Neural progenitor cell (in vitro differentiated cells): ENCODE data around the gene ATXN10. TPM values are rescaled to one million over a fixed set of nuclear protein-coding genes. Genes with fewer than 3 reads are reported as not detected.

Experiments used
- DNase-seq: peaks from one replicate; pipeline ENCODE4 v3.0.0-alpha.2; 2016; ENCODE audit warnings: low spot score
- H2AFZ ChIP-seq: fragments of 200-600 bp; sonication (generic); replicated peaks from 2 replicates; pipeline ENCODE4 v1.6.1; 2016; ENCODE audit warnings: antibody characterized with exemption
- H3F3A ChIP-seq: fragments of 200-600 bp; sonication (generic); 2 replicates; pipeline ENCODE4 v1.6.1; 2016; ENCODE audit warnings: antibody characterized with exemption, low read depth
- H3K27ac ChIP-seq: fragments of 200-600 bp; sonication (generic); 2 replicates; pipeline ENCODE4 v1.5.1; 2016; ENCODE audit warnings: mild to moderate bottlenecking
- H3K27me3 ChIP-seq: fragments of 200-600 bp; sonication (generic); 2 replicates; pipeline ENCODE4 v1.6.1; 2016; ENCODE audit warnings: mild to moderate bottlenecking, moderate library complexity
- H3K36me3 ChIP-seq: fragments of 200-600 bp; sonication (generic); 2 replicates; pipeline ENCODE4 v1.5.1; 2016
- H3K4me1 ChIP-seq: fragments of 200-600 bp; sonication (generic); 2 replicates; pipeline ENCODE4 v1.6.1; 2016; ENCODE audit warnings: mixed run types
- H3K4me2 ChIP-seq: fragments of 200-600 bp; sonication (generic); 2 replicates; pipeline ENCODE4 v1.6.1; 2016
- H3K4me3 ChIP-seq: fragments of 200-600 bp; sonication (generic); 2 replicates; pipeline ENCODE4 v1.5.1; 2016
- H3K79me2 ChIP-seq: fragments of 200-600 bp; sonication (generic); 2 replicates; pipeline ENCODE4 v1.6.1; 2016; ENCODE audit warnings: low read depth
- H3K9ac ChIP-seq: fragments of 200-600 bp; sonication (generic); 2 replicates; pipeline ENCODE4 v1.6.1; 2016
- H3K9me3 ChIP-seq: fragments of 200-600 bp; sonication (generic); 2 replicates; pipeline ENCODE4 v1.5.1; 2016; ENCODE audit warnings: low read depth
- H4K20me1 ChIP-seq: fragments of 200-600 bp; sonication (generic); 2 replicates; pipeline ENCODE4 v1.6.1; 2016; ENCODE audit warnings: low read depth
- H3K27ac Mint-ChIP-seq: 3 replicates; pipeline ENCODE4 v1.8.0; 2021; ENCODE audit warnings: mixed read lengths
- H3K27me3 Mint-ChIP-seq: 2 replicates; pipeline ENCODE4 v1.8.0; 2022; ENCODE audit warnings: low read depth, mild to moderate bottlenecking, inconsistent platforms, moderate library complexity, mixed read lengths; ENCODE audit not compliant: insufficient read depth
- H3K36me3 Mint-ChIP-seq: 3 replicates; pipeline ENCODE4 v1.8.0; 2021; ENCODE audit warnings: mixed read lengths
- H3K4me1 Mint-ChIP-seq: 3 replicates; pipeline ENCODE4 v1.8.0; 2021; ENCODE audit warnings: mixed read lengths
- H3K4me3 Mint-ChIP-seq: 3 replicates; pipeline ENCODE4 v1.8.0; 2021; ENCODE audit warnings: mild to moderate bottlenecking, moderate library complexity, mixed read lengths
- H3K9me3 Mint-ChIP-seq: 3 replicates; pipeline ENCODE4 v1.8.0; 2020; ENCODE audit warnings: mixed read lengths
- EZH2 ChIP-seq: fragments of 200-600 bp; sonication (generic); IDR thresholded peaks from 2 replicates; pipeline ENCODE4 v1.6.1; 2017; ENCODE audit warnings: antibody characterized with exemption, mild to moderate bottlenecking, moderate library complexity
- EZH2phosphoT487 ChIP-seq: fragments of 200-600 bp; sonication (generic); IDR thresholded peaks from 2 replicates; pipeline ENCODE4 v1.6.1; 2017; ENCODE audit warnings: antibody characterized with exemption
- total RNA-seq: library from RNA; depleted of rRNA; stranded (reverse); fragments of >200 nt; gene quantifications from 2 replicates; pipeline ENCODE4 v1.2.3, GENCODE V29; 2015; ENCODE audit warnings: low replicate concordance
- TF ChIP-seq, protein P1 (sequence below): fragments of 200-600 bp; sonication (generic); IDR thresholded peaks from 2 replicates; pipeline ENCODE4 v1.5.1; 2017; ENCODE audit warnings: antibody characterized with exemption, mild to moderate bottlenecking

The ATXN10 gene
- total RNA-seq, 1 donor from 2014 or later = 168 TPM

DNA sequence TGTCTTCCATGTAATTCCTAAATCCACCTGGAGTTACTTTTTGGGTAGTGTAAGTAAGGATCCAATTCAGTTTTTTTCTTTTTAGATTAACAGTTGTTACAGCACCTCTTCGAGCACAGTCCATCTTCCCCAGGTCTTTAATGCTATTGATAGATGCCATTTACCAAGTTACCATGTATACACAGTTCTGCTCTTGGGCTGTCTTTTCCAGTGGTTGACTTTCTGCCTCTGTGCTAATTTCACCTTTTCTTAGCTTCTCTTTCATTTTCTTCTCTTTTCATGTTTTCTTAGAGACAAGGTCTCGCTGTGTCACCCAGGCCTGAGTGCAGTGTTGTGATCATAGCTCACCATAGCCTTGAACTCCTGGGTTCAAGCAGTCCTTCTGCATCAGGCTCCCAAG lies 12.0 kb downstream of the ATXN10 start:
- H3K27ac Mint-ChIP-seq = no peak overlapping the region
- H3K4me1 Mint-ChIP-seq = peaks cover 10% of the 10 kb centered on the region
- H4K20me1 ChIP-seq = peaks cover 100% of the 10 kb centered on the region
- TF ChIP-seq EZH2phosphoT487 (no peak), EZH2 (no peak)
- no peaks in the 10 kb centered on the region for H3K27me3 ChIP-seq
- H3K4me1 ChIP-seq = no peaks in the 10 kb centered on the region
- no peak overlapping the region for H3K4me3 Mint-ChIP-seq
- H3F3A ChIP-seq = no peaks in the 10 kb centered on the region
- no peak overlapping the region for H2AFZ ChIP-seq
- H3K9me3 Mint-ChIP-seq = no peaks in the 10 kb centered on the region
- H3K79me2 ChIP-seq = peaks cover 100% of the 10 kb centered on the region
- H3K36me3 Mint-ChIP-seq = peaks cover 3% of the 10 kb centered on the region
- no peaks in the 10 kb centered on the region for H3K9me3 ChIP-seq
- no peak overlapping the region for H3K4me3 ChIP-seq
- no peak overlapping the region for H3K27ac ChIP-seq
- H3K9ac ChIP-seq = no peak overlapping the region
- H3K4me2 ChIP-seq = no peak overlapping the region
- no peaks in the 10 kb centered on the region for H3K36me3 ChIP-seq
- no peaks in the 10 kb centered on the region for H3K27me3 Mint-ChIP-seq
- no peak for DNase-seq

DNA sequence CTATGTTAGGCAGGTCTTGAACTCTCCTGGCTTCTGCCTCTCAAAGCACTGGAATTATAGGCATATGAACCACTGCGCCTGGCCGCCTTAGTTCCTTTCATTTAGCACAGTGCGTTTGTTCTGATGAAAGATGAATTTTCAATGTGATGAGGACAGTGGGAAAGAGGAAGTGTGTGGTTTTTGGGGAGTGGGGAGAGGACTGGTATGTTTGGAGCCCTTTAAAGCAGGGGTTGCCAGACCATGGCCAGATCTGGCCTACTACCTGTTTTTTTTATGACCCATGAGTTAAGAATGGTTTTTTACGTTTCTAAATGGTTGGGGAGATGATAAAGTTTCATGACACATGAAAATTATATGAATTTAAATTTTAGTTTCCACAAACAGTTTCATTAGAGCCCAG lies 12.5 kb downstream of the ATXN10 start:
- Histone ChIP-seq H3K4me1 (no peaks in the 10 kb centered on the region), H3F3A (no peaks in the 10 kb centered on the region), H3K27me3 (no peaks in the 10 kb centered on the region), H3K79me2 (peaks cover 100% of the 10 kb centered on the region), H3K4me2 (no peak overlapping the region), H3K27ac (no peak overlapping the region), H3K9ac (no peak overlapping the region), H3K9me3 (no peaks in the 10 kb centered on the region), H3K36me3 (no peaks in the 10 kb centered on the region), H4K20me1 (peaks cover 100% of the 10 kb centered on the region), H2AFZ (no peak overlapping the region), H3K4me3 (no peak overlapping the region)
- DNase-seq = no peak
- no peak overlapping the region for H3K27ac Mint-ChIP-seq
- H3K4me3 Mint-ChIP-seq = no peak overlapping the region
- no peaks in the 10 kb centered on the region for H3K27me3 Mint-ChIP-seq
- TF ChIP-seq EZH2phosphoT487 = no peak
- TF ChIP-seq, protein P1, sequence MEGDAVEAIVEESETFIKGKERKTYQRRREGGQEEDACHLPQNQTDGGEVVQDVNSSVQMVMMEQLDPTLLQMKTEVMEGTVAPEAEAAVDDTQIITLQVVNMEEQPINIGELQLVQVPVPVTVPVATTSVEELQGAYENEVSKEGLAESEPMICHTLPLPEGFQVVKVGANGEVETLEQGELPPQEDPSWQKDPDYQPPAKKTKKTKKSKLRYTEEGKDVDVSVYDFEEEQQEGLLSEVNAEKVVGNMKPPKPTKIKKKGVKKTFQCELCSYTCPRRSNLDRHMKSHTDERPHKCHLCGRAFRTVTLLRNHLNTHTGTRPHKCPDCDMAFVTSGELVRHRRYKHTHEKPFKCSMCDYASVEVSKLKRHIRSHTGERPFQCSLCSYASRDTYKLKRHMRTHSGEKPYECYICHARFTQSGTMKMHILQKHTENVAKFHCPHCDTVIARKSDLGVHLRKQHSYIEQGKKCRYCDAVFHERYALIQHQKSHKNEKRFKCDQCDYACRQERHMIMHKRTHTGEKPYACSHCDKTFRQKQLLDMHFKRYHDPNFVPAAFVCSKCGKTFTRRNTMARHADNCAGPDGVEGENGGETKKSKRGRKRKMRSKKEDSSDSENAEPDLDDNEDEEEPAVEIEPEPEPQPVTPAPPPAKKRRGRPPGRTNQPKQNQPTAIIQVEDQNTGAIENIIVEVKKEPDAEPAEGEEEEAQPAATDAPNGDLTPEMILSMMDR = no peak
- TF ChIP-seq EZH2 = no peak
- peaks cover 3% of the 10 kb centered on the region for H3K36me3 Mint-ChIP-seq
- H3K4me1 Mint-ChIP-seq = peaks cover 14% of the 10 kb centered on the region
- H3K9me3 Mint-ChIP-seq = no peaks in the 10 kb centered on the region

DNA sequence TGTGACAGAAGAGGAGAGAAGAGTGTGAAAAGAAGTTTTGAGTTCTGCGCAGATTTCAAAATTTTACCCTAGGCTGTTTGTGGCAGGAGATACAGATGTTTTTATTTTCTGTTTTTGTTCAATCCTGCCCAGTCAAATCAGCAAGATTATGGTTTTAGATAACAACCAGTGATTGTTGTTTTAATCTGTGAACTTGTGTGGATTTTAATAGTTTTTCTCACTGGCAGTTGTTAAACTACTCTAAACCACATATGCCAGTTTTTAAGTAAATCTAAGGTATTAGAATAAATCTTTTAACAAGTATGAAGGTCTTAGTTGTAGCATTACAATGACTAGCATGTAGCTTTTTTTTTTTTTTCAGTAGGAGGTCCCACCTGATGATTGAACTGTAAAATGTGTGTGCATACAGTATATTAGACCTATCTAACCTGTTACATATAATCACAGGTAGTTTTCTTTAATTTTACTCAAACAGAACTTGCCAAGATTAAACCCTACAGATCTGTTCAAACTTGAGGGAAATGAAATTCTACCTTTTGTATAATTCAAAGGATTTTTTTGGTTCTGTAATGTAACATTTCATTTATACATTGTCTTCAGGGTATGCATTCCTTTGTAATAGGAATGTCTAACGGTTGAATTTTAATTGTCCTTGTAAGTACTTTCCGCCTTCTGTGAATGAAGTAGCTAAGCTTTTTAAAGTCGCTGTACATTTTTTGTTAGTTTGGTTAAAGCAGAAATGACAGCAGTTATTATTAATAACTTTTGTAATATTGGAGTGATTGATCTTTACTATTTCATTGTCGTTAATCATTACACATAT lies 13.3 kb downstream of the ATXN10 start:
- Histone ChIP-seq H3K4me1 (no peaks in the 10 kb centered on the region), H2AFZ (no peak overlapping the region), H3K9ac (no peak overlapping the region), H3K9me3 (no peaks in the 10 kb centered on the region), H3K27me3 (no peaks in the 10 kb centered on the region), H3K36me3 (no peaks in the 10 kb centered on the region), H3K4me3 (no peak overlapping the region), H3K27ac (no peak overlapping the region), H3F3A (no peaks in the 10 kb centered on the region), H3K79me2 (peaks cover 100% of the 10 kb centered on the region), H4K20me1 (peaks cover 100% of the 10 kb centered on the region), H3K4me2 (no peak overlapping the region)
- Mint-ChIP-seq H3K4me1 (peaks cover 14% of the 10 kb centered on the region), H3K27ac (no peak overlapping the region), H3K27me3 (no peaks in the 10 kb centered on the region), H3K36me3 (peaks cover 2% of the 10 kb centered on the region), H3K4me3 (no peak overlapping the region), H3K9me3 (no peaks in the 10 kb centered on the region)
- DNase-seq = no peak
- TF ChIP-seq, protein P1 = no peak
- TF ChIP-seq EZH2phosphoT487 (no peak), EZH2 (no peak)

DNA sequence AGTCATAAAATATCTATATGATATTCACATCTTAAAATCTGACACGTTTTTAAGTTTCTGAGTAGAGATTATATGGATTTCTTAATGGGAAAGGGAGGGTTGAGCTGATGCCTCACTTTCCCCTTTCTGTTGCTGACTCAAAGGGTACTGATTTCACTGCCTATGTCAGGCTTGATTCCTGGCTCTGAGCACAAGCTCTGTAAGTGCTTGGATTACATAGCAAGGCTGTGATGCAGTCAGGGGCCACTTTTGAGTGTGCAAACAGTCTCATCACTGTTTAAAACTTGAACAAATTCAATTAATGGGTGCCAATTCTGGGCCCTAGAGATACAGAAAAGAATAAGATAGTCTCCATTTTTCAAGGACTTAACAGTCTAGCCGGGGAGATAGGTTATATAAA lies 14.4 kb downstream of the ATXN10 start:
- H3K36me3 Mint-ChIP-seq = peaks cover 9% of the 10 kb centered on the region
- Histone ChIP-seq H3K36me3 (no peaks in the 10 kb centered on the region), H4K20me1 (peaks cover 95% of the 10 kb centered on the region), H3K27ac (no peak overlapping the region), H3K79me2 (peaks cover 100% of the 10 kb centered on the region), H3K9ac (no peak overlapping the region), H3K27me3 (no peaks in the 10 kb centered on the region), H3K4me1 (no peaks in the 10 kb centered on the region), H3K9me3 (no peaks in the 10 kb centered on the region), H3F3A (no peaks in the 10 kb centered on the region), H3K4me2 (no peak overlapping the region), H3K4me3 (no peak overlapping the region), H2AFZ (no peak overlapping the region)
- H3K4me1 Mint-ChIP-seq = peaks cover 14% of the 10 kb centered on the region
- DNase-seq = no peak
- no peaks in the 10 kb centered on the region for H3K27me3 Mint-ChIP-seq
- TF ChIP-seq, protein P1 = no peak
- TF ChIP-seq EZH2phosphoT487 (no peak), EZH2 (no peak)
- H3K9me3 Mint-ChIP-seq = no peaks in the 10 kb centered on the region
- no peak overlapping the region for H3K4me3 Mint-ChIP-seq
- H3K27ac Mint-ChIP-seq = no peak overlapping the region
